ENCODE data around the gene BRSK2.

- TF ChIP-seq CTCF (IDR thresholded peaks at IDR 0.05 in 2 of 3, conservative IDR thresholded peaks at IDR 0.05 in 1 of 3; ENCODE audit: insufficient read depth in 2 of 3, low read depth in 1 of 3, low read length in 3 of 3) (no peak), CHCHD3 (CRISPR knock-in tag; IDR thresholded peaks at IDR 0.05) (no peak), RCOR1 (IDR thresholded peaks at IDR 0.05; ENCODE audit: borderline replicate concordance in 1 of 2, low read depth in 2 of 2, low read length in 2 of 2) (no peak), ZNF384 (IDR thresholded peaks at IDR 0.05; ENCODE audit: low read depth, low read length) (no peak), ZNF449 (CRISPR knock-in tag; IDR thresholded peaks at IDR 0.05) (no peak), POLR2A (conservative IDR thresholded peaks at IDR 0.05) (no peak), MYC (IDR thresholded peaks at IDR 0.05; ENCODE audit: low read depth, low read length) (no peak), MYC (CRISPR knock-in tag; IDR thresholded peaks at IDR 0.05; ENCODE audit: borderline replicate concordance, low read depth) (no peak), CEBPB (tag; IDR thresholded peaks at IDR 0.05) (no peak), NR1H2 (CRISPR knock-in tag; IDR thresholded peaks at IDR 0.05) (no peak), XRCC4 (IDR thresholded peaks at IDR 0.05; ENCODE audit: extremely low read depth, insufficient read depth, insufficient read length) (no peak), AFF1 (IDR thresholded peaks at IDR 0.05; ENCODE audit: low read depth in 1 of 2, partially characterized antibody in 2 of 2) (no peak), PCBP1 (IDR thresholded peaks at IDR 0.05; ENCODE audit: low read depth, low read length, poor library complexity, severe bottlenecking) (no peak)
- TF ChIP-seq, protein P1, sequence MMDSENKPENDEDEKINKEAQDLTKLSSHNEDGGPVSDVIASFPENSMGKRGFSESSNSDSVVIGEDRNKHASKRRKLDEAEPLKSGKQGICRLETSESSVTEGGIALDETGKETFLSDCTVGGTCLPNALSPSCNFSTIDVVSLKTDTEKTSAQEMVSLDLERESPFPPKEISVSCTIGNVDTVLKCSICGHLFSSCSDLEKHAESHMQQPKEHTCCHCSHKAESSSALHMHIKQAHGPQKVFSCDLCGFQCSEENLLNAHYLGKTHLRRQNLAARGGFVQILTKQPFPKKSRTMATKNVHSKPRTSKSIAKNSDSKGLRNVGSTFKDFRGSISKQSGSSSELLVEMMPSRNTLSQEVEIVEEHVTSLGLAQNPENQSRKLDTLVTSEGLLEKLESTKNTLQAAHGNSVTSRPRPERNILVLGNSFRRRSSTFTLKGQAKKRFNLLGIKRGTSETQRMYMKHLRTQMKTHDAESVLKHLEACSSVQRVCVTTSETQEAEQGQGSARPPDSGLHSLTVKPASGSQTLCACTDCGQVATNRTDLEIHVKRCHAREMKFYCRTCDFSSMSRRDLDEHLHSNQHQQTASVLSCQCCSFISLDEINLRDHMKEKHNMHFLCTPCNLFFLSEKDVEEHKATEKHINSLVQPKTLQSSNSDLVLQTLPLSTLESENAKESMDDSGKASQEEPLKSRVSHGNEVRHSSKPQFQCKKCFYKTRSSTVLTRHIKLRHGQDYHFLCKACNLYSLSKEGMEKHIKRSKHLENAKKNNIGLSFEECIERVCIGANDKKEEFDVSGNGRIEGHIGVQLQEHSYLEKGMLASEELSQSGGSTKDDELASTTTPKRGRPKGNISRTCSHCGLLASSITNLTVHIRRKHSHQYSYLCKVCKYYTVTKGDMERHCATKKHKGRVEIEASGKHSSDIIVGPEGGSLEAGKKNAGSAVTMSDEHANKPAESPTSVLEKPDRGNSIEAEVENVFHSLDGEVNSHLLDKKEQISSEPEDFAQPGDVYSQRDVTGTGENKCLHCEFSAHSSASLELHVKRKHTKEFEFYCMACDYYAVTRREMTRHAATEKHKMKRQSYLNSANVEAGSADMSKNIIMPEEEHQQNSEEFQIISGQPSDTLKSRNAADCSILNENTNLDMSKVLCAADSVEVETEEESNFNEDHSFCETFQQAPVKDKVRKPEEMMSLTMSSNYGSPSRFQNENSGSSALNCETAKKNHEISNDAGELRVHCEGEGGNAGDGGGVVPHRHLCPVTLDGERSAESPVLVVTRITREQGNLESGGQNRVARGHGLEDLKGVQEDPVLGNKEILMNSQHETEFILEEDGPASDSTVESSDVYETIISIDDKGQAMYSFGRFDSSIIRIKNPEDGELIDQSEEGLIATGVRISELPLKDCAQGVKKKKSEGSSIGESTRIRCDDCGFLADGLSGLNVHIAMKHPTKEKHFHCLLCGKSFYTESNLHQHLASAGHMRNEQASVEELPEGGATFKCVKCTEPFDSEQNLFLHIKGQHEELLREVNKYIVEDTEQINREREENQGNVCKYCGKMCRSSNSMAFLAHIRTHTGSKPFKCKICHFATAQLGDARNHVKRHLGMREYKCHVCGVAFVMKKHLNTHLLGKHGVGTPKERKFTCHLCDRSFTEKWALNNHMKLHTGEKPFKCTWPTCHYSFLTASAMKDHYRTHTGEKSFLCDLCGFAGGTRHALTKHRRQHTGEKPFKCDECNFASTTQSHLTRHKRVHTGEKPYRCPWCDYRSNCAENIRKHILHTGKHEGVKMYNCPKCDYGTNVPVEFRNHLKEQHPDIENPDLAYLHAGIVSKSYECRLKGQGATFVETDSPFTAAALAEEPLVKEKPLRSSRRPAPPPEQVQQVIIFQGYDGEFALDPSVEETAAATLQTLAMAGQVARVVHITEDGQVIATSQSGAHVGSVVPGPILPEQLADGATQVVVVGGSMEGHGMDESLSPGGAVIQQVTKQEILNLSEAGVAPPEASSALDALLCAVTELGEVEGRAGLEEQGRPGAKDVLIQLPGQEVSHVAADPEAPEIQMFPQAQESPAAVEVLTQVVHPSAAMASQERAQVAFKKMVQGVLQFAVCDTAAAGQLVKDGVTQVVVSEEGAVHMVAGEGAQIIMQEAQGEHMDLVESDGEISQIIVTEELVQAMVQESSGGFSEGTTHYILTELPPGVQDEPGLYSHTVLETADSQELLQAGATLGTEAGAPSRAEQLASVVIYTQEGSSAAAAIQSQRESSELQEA (IDR thresholded peaks at IDR 0.05; ENCODE audit: low read depth): no peak
- TF ChIP-seq, protein P2, sequence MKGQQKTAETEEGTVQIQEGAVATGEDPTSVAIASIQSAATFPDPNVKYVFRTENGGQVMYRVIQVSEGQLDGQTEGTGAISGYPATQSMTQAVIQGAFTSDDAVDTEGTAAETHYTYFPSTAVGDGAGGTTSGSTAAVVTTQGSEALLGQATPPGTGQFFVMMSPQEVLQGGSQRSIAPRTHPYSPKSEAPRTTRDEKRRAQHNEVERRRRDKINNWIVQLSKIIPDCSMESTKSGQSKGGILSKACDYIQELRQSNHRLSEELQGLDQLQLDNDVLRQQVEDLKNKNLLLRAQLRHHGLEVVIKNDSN (CRISPR knock-in tag; IDR thresholded peaks at IDR 0.05): no peak
These were observed 82.0 kb downstream of the BRSK2 start for GRCh38 chr11:1471736-1472135.

All from K562 (cell line).